Left lung (tissue), 10 donors: ENCODE results near the gene PYGB. TPM values are rescaled to one million over a fixed set of nuclear protein-coding genes. Genes with fewer than 3 reads are reported as not detected.

Experiments
- ATAC-seq: fragments of 200-7000 bp; cut with Tn5 transposase; one replicate; pipeline ENCODE4 v1.9.1; 2020; ENCODE audit warnings: moderate library complexity
- DNase-seq, 4 donors: peaks; one replicate each; pipeline ENCODE4 v3.0.0-alpha.2; 2013 to 2020
- H3K27ac ChIP-seq, 2 donors: fragments of 200-600 bp; sonication (generic) in 1 of 2; one replicate each; pipeline versions ENCODE4 v1.5.0 to v1.8.0; 2020 to 2021
- H3K27me3 ChIP-seq, 2 donors: fragments of 200-600 bp; sonication (generic) in 1 of 2; one replicate each; pipeline versions ENCODE4 v1.5.0 to v1.8.0; 2020 to 2021
- H3K36me3 ChIP-seq, 2 donors: fragments of 200-600 bp; sonication (generic) in 1 of 2; one replicate each; pipeline versions ENCODE4 v1.5.0 to v1.8.0; 2020 to 2021
- H3K4me1 ChIP-seq, 2 donors: fragments of 200-600 bp; one replicate each; pipeline ENCODE4 v1.8.0; 2021
- H3K4me3 ChIP-seq, 2 donors: fragments of 200-600 bp; sonication (generic) in 1 of 2; one replicate each; pipeline versions ENCODE4 v1.5.0 to v1.8.0; 2020 to 2021; ENCODE audit warnings: mild to moderate bottlenecking in 1 of 2
- H3K9me3 ChIP-seq, 2 donors: fragments of 200-600 bp; sonication (generic) in 1 of 2; one replicate each; pipeline versions ENCODE4 v1.5.0 to v1.8.0; 2020 to 2021
- CTCF ChIP-seq, 2 donors: fragments of 200-600 bp; sonication (generic) in 1 of 2; IDR thresholded peaks; one replicate each; pipeline versions ENCODE4 v1.5.0 to v1.8.0; 2021; ENCODE audit warnings: antibody characterized with exemption in 2 of 2
- intact Hi-C, 2 donors: fragments of 100-400 bp; cut with DNase I; formaldehyde crosslinking; loops; one replicate each; pipeline versions ENCODE4 v1.11.2 to v1.14.2; 2022
- polyA plus RNA-seq, 6 donors: library from polyadenylated mRNA; unstranded; fragments of 120-200 nt; gene quantifications; one replicate each; pipeline ENCODE4 v1.2.1, GENCODE V29; 2013; ENCODE audit not compliant: insufficient read length in 6 of 6
- total RNA-seq, 2 donors: library from RNA; stranded (reverse); fragmentation: NEBNext Ultra II Directional; extraction: Animal tissue kit (Norgen Biotek cat#: 25700); gene quantifications; one replicate each; pipeline ENCODE4 v1.2.1, GENCODE V29; 2021
- donor health status: DM: no; HTN: yes; CAD: no.
- donor health status: DM: no; HTN: no; CAD: no.

PYGB gene
- total and polyA plus RNA-seq, 8 donors, result 37.8 to 81.3 (median 47.8) TPM

GRCh38 chr20:25286917-25287316 is 39.0 kb downstream of the PYGB start:
- no peak for TF ChIP-seq CTCF (IDR thresholded peaks at IDR 0.05)
- intact Hi-C loops, result no loop called here
- H3K36me3 ChIP-seq, result peaks cover 0 to 99% of the 10 kb centered on the region in 2 donors

GRCh38 chr20:25287631-25288290 is 39.9 kb downstream of the PYGB start:
- no peak for ATAC-seq
- intact Hi-C loops, result no loop called here
- no peak overlapping the region for H3K4me3 ChIP-seq
- TF ChIP-seq CTCF (IDR thresholded peaks at IDR 0.05), result no peak
- H3K36me3 ChIP-seq, result peaks cover 0 to 99% of the 10 kb centered on the region in 2 donors
- H3K27ac ChIP-seq, result no peak overlapping the region
- peak in 1 of 4 donors; percentile 37 for DNase-seq
- no peaks in the 10 kb centered on the region for H3K27me3 ChIP-seq
- no peaks in the 10 kb centered on the region for H3K9me3 ChIP-seq
- H3K4me1 ChIP-seq, result no peaks in the 10 kb centered on the region

More at GRCh38 chr20:25286917-25287316, 39.0 kb downstream of the PYGB start:
- ATAC-seq (no peak), DNase-seq (peak in 2 of 4 donors; percentile 16 to 57)
- no peak overlapping the region for H3K27ac ChIP-seq
- H3K4me1 ChIP-seq, result no peaks in the 10 kb centered on the region
- H3K9me3 ChIP-seq, result no peaks in the 10 kb centered on the region
- no peaks in the 10 kb centered on the region for H3K27me3 ChIP-seq
- no peak overlapping the region for H3K4me3 ChIP-seq

GRCh38 chr20:25288291-25289181 is 40.7 kb downstream of the PYGB start:
- ATAC-seq, result no peak
- Histone ChIP-seq H3K27ac (no peak overlapping the region), H3K36me3 (peaks cover 0 to 98% of the 10 kb centered on the region in 2 donors), H3K4me3 (no peak overlapping the region), H3K9me3 (no peaks in the 10 kb centered on the region), H3K4me1 (no peaks in the 10 kb centered on the region), H3K27me3 (no peaks in the 10 kb centered on the region)
- TF ChIP-seq CTCF (IDR thresholded peaks at IDR 0.05), result no peak
- intact Hi-C loops, result no loop called here
- DNase-seq, result peak in 2 of 4 donors; percentile 24 to 49

- Histone ChIP-seq H3K27ac (no peak overlapping the region), H3K9me3 (no peaks in the 10 kb centered on the region), H3K4me1 (peaks cover 0 to 2% of the 10 kb centered on the region in 2 donors), H3K4me3 (no peak overlapping the region), H3K27me3 (no peaks in the 10 kb centered on the region), H3K36me3 (peaks cover 0 to 94% of the 10 kb centered on the region in 2 donors)
- no peak for TF ChIP-seq CTCF (IDR thresholded peaks at IDR 0.05)
- ATAC-seq (no peak), DNase-seq (peak in 1 of 4 donors; percentile 65)
- intact Hi-C loops, result loop anchor here in 1 of 2 donors (10.0 kb wide), 1 partner anchor 105 kb away; the partner anchor contains the start of gene ABHD12
Observed at GRCh38 chr20:25289886-25290597, 42.2 kb downstream of the PYGB start.
